HS-27A (cell line): Measurements from ENCODE around the gene TTI1.
"Not testable (repeated sequence)": the region's sequence is repeated elsewhere in the genome, so short reads cannot be mapped to it uniquely, and the experiment has no call there.

Experiments
- DNase-seq: peaks from one replicate; pipeline ENCODE4 v3.0.0-alpha.2; 2012; ENCODE audit warnings: low read depth, missing footprints

TTI1 gene

GRCh38 chr20:37968841-37969401 is 64.3 kb downstream of the TTI1 start:
- no peak for DNase-seq

- not testable (repeated sequence) for DNase-seq
These were observed 69.8 kb downstream of the TTI1 start for GRCh38 chr20:37963483-37963882.

- DNase-seq: no peak
These were observed 72.2 kb downstream of the TTI1 start for GRCh38 chr20:37961066-37961465.

- DNase-seq: no peak
These were observed 74.3 kb downstream of the TTI1 start for GRCh38 chr20:37958856-37959520.

GRCh38 chr20:37956107-37956585 is 77.1 kb downstream of the TTI1 start:
- DNase-seq: no peak

DNA sequence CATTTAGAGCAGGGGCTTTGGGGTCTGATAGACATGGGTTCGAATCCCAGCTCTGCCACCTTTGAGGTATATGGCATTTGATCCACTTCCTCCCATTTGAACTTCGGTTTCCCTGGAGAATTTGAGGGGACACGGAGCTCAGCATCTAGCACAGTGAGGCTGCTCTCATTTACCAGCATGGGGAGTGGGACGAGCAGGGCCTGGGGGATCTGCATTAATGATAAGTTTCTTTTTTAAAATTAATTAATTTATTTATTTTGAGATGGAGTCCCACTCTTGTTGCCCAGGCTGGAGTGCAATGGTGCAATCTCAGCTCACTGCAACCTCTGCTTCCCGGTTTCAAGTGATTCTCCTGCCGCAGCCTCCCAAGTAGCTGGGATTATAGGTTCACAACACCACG is 77.7 kb downstream of the TTI1 start:
- no peak for DNase-seq

GRCh38 chr20:37954626-37955025 is 78.6 kb downstream of the TTI1 start:
- DNase-seq: no peak

DNA sequence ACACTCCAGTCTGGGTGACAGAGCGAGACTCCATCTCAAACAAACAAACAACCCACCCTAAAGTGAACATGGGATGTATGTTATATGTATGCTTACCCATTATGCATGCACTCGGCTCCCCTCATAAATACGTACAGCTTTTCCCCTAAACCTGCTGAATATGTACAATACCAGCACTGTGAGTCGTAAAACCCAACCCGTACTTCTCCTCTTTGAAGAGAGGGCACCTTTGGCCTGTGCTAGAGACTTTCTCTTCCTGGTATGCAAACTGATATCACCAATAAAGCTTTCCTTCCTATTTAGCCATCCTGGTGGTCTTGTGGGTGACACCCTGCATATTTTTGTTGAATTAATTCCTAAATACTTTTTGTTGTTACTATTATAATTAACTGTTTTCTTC is 79.1 kb downstream of the TTI1 start:
- no peak for DNase-seq

DNA sequence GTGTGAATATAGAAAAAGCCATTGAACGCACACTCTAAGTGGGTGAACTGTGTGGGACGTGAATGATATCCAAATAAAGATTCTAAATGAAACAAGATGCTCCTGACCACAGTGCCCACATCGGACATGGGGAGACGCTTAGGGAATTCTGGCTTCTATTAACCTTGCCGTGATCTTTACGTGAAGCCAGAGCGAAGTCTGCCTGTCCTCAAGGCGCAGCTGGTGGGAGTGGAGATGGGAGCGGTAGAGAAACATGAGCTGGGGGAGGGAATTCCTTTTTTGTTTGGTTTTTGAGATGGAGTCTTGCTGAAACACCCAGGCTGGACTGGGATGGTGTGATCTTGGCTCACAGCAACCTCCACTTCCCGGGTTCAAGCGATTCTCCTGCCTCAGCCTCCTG is 84.3 kb downstream of the TTI1 start:
- no peak for DNase-seq

GRCh38 chr20:37947943-37948342 is 85.3 kb downstream of the TTI1 start:
- no peak for DNase-seq

GRCh38 chr20:37946946-37947345 is 86.3 kb downstream of the TTI1 start:
- no peak for DNase-seq

- no peak for DNase-seq
These were observed 88.1 kb downstream of the TTI1 start for GRCh38 chr20:37945091-37945547.

DNA sequence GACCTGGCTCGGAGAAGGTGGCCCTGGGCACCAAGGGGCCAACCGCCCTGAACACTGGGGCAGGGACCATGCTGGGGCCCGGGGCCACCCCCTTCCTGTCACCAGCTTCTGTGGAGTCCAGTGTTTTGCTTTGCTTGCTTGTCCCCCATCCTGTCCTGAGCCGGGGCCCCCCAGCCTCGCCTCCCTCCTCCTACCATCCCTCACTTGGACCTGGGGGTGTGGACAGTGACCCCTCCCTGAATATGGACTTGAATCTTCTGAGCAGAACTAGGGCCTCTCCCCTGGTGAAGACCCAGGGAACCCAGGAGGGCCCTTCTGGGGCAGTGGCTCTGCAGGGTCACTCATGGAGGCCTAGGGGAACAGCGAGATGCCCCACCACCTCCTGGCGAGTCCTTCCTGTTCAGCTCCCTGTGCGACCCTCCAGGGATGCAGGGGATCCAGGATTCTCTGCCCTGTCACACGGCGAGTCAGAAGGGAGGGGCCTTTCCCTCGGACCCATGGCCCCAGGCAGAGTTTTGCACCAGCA is 88.7 kb downstream of the TTI1 start:
- DNase-seq: no peak

GRCh38 chr20:37943501-37944455 is 89.5 kb downstream of the TTI1 start:
- no peak for DNase-seq

DNA sequence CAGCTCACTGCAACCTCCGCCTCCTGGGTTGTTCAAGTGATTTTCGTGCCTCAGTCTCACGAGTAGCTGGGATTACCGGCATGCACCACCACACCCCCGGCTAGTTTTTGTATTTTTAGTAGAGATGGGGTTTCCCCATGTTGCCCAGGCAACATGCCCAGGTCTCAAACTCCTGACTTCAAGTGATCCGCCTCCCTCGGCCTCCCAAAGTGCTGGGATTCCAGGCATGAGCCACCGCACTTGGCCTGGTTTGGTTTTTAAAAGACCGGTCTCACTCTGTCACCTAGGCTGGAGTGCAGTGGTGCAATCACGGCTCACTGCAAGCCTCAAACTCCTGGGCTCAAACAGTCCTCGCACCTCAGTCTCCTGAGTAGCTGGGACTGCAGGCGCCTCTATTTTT is 90.2 kb downstream of the TTI1 start:
- DNase-seq: no peak

- no peak for DNase-seq
These were observed 91.3 kb downstream of the TTI1 start for GRCh38 chr20:37941992-37942391.

DNA sequence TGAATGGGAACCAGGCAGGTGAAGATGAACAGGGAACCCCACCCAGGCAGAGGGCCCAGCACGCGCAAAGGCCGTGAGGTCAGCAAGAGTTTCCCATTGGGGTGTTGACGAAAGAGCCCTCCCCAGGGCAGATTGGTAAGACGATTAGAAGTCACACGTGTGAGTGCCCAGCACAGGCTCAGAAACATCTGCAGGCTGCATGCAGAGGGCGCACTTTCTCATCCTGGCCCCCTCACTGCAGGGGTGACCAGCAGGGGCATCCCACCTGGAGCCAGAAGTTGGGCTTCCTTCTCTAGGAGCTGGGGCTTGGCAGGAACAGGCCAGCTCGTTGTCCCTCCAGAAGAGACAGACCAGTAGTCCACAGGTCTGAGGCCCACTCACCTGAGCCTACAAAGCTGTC is 91.9 kb downstream of the TTI1 start:
- no peak for DNase-seq

DNA sequence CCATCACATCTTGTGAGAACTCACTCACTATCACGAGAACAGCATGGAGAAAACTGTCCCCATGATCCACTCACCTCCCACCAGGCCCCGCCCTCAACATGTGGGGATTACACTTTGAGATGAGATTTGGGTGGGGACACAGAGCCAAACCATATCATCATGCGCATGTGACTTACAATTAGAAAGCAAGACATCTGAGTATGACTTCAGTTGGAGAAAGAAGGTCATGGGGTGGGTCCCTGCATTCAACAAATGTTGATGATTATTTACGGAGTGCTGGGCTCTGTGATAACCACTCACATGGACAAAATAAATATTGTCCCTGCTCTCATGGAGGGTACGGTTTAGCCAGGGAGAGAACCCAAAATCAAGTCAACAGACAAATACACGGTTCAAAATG is 92.4 kb downstream of the TTI1 start:
- no peak for DNase-seq

- no peak for DNase-seq
These were observed 93.3 kb downstream of the TTI1 start for GRCh38 chr20:37939701-37940560.

- no peak for DNase-seq
These were observed 94.3 kb downstream of the TTI1 start for GRCh38 chr20:37938954-37939353.

- DNase-seq: no peak
These were observed 95.0 kb downstream of the TTI1 start for GRCh38 chr20:37938181-37938750.
